Renal cortical epithelial cell (primary cell): Measurements from ENCODE around the gene IMPA2. TPM values are rescaled to one million over a fixed set of nuclear protein-coding genes. Genes with fewer than 3 reads are reported as not detected.
"Not testable (repeated sequence)": the region's sequence is repeated elsewhere in the genome, so short reads cannot be mapped to it uniquely, and the experiment has no call there.

Source experiments
- DNase-seq: peaks from one replicate; pipeline ENCODE4 v3.0.0-alpha.2; 2011; ENCODE audit warnings: low read depth
- total RNA-seq: library from RNA; depleted of rRNA; stranded (reverse); fragments of >200 nt; gene quantifications from 2 replicates; pipeline ENCODE4 v1.2.3, GENCODE V29; 2014

IMPA2 gene
- total RNA-seq, 1 donor from 2014 or later: 123 TPM

DNA sequence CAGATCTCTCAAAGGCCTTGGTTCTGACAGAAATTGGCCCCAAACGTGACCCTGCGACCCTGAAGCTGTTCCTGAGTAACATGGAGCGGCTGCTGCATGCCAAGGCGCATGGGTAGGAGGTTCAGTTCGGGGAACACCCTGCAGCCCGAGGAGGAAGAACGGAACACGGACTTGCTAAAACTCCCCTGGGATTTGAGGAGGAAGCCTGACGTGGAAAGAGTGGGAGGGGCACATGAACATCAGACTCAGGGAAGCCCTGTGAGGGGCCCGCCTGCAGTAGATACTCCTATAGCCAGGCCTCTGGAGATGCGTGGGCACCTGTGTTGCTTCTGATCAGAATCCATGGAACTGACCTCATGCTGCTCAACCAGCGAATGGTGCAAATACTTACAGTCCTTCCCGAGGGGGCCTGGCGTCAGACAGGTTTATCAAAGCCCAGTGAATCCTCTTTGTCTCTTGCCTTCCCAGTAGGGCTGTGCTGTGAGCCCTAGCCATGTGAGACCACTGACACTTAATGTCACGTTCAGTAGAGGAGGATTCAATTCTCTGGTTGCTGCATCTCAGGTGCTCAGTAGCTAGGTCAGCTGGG lies 46.8 kb downstream of the IMPA2 start:
- no peak for DNase-seq

GRCh38 chr18:12028674-12029073 lies 47.4 kb downstream of the IMPA2 start:
- DNase-seq: no peak

DNA sequence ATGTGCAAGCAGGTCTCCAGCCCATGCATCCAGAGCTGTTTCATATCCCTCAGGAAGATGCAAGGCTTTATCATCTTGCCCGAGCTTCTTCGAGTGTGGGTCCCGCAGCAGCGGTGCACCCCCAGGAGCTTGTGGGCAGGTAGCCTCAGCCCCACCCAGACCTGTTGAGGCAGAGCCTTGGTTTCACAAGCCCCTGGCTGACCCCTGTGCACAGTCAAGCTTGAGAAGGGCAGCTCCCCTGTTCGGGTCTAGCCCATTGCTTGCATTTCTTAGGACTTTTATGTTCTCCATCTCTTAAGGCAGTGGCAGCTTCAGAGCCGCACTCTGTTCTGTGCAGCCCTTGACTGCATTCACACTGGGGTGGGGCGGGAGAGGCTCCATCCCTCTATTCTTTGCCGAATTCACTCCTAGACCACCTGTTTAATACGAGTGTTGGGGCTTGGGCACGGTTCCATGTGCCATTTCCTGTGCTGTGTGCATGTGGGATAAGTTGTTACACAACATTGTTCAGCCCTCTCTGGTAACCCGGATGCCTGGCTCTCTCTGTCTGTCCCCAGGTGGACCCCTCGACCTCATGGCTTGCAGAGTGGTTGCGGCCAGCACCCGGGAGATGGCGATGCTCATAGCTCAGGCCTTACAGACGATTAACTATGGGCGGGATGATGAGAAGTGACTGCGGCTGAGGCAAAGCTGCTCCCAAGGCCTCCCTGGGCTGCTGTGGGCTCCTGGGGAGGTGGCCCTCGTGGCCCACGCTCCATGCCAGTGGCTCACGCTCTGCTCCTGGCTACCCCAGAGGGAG lies 48.7 kb downstream of the IMPA2 start:
- no peak for DNase-seq

DNA sequence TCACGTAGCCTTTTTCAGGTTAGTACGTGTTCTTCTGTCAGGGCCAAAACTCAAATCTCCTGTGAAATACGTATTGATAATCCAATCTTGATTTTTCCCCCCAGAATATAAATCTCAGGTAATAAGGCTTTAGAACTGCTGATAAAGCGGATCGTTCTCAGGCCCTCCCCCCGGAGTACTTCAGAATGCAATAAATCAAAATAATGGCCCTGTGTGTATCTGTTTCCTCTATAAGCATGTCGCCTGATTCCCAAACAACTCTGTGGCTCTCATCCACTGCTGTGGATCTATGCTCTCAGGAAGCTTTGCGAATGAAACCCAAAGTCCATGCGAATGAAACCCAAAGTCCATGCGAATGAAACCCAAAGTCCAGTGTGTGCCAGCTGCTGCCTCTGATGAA lies 49.4 kb downstream of the IMPA2 start:
- no peak for DNase-seq

- DNase-seq: no peak
These were observed 49.9 kb downstream of the IMPA2 start for GRCh38 chr18:12031181-12031580.

DNA sequence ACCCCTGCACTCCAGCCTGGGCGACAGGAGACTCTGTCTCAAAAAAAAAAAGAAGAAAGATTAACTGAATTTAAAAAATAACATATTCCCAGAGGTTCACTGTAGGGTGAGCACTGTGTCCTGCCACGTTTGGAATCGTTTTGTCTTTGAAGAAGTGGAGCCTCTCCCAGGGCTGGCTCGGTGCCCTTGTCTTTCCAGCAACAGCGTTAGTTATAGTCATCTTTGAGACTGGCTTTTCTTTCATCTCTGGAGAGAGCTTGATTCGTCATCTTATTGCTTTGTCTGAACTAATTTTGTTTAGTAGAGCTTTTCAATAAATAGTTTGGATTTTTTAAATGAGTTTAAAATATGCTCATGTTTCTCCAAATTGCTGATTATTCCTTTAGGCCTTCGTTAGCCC lies 50.5 kb downstream of the IMPA2 start:
- no peak for DNase-seq

GRCh38 chr18:12032786-12033642 lies 51.7 kb downstream of the IMPA2 start:
- DNase-seq: peak; percentile 57

DNA sequence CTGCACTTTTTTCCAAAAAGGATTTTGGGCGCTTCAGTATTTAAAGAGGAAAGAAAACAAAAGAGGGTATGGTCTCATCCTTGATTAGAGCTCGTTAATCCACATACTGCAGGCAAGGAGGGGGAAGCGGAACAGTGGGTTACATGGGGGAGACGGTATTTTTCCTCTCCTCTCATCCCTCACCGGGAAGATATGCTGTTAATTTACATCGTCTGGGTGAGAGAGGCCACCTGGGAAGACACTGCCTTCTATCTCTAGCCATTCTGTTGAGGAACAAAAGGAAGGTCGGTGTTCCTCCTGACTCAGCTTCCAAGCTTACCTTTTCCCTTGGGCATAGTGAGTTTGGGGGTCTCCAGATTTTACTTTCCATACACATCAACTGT lies 52.3 kb downstream of the IMPA2 start:
- no peak for DNase-seq

DNA sequence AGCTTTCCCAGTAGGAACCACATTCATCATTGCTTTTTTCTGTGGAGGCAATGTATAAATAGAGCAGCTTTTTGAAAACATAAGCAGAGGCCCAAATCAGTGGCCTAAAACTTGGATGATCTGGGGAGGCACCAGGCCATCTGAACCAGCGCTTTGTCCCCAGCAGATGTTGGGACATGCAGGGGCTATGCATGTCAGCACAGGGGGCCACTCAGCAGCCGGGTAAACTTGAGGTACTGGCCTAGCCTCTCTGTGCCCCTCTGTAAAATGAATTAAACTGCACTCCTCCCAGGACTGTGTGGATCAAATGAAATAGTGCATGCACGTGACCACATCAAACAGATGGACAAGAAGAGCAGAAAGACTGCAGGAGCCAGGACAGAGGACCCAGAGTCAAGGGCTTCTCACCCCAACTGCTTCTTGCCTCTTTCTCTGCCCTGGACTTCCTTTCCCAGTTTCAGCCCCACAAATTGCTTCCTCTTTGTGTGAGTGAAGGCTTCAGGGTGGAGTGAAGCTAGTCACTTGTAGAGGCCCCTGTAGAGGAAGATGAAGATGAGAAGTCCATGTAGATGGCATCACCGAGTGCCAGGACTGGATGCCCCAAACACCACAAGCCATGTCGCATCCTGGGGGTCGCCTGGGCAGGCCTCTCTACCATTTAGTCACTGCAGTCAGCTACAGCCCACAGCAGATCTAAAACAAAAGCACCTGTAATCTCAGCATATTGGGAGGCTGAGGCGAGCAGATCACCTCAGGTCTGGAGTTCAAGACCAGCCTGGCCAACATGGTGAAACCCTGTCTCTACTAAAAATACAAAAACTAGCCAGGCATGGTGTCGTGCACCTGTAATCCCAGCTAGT lies 53.2 kb downstream of the IMPA2 start:
- DNase-seq: no peak

DNA sequence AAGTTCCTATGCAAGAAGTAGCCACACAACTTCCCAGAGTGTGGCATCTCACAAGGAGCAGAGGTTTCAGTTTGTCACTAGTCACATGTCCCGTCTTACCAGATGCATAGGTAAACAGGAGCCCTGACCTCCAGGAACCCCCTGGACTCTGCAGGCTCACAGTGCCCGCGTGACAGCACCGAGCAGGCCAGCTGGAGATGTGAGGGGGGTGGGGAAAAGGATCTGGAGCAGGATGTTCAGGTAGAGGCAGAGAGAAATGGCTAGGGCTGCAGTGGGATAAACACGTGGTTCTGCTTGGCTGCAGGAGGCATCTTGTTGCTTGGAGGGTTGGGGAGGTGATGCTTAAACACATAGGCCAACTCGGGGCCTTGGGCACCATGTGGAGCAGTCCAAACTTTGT lies 54.2 kb downstream of the IMPA2 start:
- no peak for DNase-seq

GRCh38 chr18:12036201-12036751 lies 55.0 kb downstream of the IMPA2 start:
- DNase-seq: no peak

DNA sequence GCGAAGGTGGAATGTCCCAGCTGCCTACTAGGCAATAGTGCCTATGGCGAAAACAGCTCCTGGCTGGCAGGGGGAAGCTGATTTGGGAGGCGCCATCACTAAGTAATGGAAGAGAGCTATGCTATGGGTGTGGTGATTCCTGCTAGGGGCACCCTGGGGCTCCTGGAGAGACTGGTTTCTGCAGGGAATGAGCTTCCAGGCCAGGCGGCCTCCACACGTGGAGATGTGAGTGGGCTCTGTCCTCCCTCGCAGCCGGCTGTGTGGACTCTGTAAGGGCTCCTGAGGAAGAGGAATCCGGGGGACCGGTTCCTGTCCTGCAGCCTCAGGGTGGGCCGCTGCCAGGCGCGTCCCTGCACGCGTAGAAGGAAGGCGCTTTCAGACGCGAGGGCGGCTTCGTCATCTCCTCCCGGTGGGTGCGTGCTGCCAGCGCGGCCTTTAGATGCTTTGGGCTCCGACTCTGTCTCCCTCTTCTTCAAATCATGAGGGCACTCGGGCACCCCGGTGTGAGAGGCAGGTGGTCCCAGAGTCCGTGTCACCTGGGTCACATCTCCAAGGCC lies 56.9 kb downstream of the IMPA2 start:
- no peak for DNase-seq

GRCh38 chr18:12038639-12039539 lies 57.6 kb downstream of the IMPA2 start:
- DNase-seq: peak; percentile 36

GRCh38 chr18:12039540-12039930 lies 58.2 kb downstream of the IMPA2 start:
- not testable (repeated sequence) for DNase-seq

DNA sequence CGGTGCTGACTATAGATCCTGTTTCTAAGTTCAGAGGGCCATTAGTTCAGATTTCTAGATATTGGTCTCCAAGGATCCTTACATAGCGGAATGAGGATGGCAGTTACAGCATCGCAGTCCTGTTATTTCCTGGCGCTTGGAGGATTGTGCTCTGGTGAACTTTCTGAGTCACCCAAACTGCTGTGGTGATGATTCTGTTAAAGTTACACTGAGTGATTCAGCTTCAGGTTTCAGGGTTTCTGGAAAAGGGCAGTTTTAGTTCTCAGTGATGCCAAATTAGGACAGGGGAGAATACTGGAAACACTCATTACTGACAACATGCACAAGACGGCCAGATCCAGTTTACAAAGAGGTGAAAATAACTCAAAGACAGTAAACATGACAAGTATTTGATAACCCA lies 60.3 kb downstream of the IMPA2 start:
- DNase-seq: peak; percentile 99

DNA sequence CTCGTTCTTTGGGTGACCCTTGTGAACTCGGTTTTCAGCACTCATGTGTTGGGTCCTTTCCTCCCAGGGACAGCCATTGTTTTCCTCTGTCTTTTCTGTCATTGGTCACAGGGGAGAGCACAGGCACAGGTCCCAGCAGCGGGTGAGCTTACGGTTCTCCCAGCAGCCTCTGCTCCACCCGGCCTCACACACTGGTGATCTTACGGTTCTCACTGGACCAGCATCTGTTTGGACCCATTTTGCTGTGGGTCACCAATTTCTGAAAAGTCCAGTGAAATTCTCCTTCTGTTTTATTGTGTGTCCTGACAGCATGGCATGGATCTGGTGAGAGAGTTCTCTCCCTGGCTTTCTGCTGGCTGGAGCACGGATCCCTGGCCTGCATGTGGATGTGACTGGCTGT lies 62.5 kb downstream of the IMPA2 start:
- no peak for DNase-seq

DNA sequence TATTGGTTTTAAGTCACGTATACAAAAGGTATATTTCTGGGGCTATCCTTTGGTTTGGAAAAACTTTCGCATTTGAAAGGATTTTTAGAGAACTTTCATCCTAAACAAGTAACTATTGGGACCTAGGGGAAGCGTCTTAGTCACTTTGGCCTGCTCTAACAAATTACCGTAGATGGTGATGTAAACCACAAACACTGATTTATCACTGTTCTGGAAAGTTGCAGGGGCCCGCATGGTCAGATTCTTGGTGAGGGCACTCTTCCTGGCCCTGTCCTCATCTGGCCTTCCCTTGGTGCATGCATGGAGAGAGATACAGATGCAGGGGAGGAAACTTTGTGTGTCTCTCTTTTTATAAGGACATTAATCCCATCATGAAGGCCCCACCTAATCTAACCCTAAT lies 63.3 kb downstream of the IMPA2 start:
- DNase-seq: peak; percentile 61

GRCh38 chr18:12046046-12046750 lies 64.9 kb downstream of the IMPA2 start:
- DNase-seq: no peak

- DNase-seq: no peak
These were observed 65.5 kb downstream of the IMPA2 start for GRCh38 chr18:12046751-12047335.
